Astrocyte (in vitro differentiated cells and primary cell): ENCODE results near the gene ANGPTL7. TPM values are rescaled to one million over a fixed set of nuclear protein-coding genes. Genes with fewer than 3 reads are reported as not detected.

ENCODE experiments used
- DNase-seq: peaks from one replicate; pipeline ENCODE4 v3.0.0-alpha.2; 2010; ENCODE audit warnings: low read depth
- FAIRE-seq: peaks from 2 replicates; lab custom pipeline; 2011; peaks lifted over from hg19 to GRCh38; lab: Jason Lieb, UNC
- H2AFZ ChIP-seq: 2 replicates; pipeline ENCODE4 v1.6.0; 2012; ENCODE audit warnings: low read depth, low read length, inconsistent platforms
- H3K27ac ChIP-seq: 2 replicates; pipeline ENCODE4 v1.5.1; 2011; ENCODE audit warnings: low read depth, low read length, inconsistent platforms
- H3K27me3 ChIP-seq: 2 replicates; pipeline ENCODE4 v1.6.0; 2011; ENCODE audit warnings: low read length, inconsistent platforms; ENCODE audit not compliant: insufficient read depth
- H3K36me3 ChIP-seq: 2 replicates; pipeline ENCODE4 v1.5.1; 2011; ENCODE audit warnings: low read length, inconsistent platforms; ENCODE audit not compliant: insufficient read depth
- H3K4me1 ChIP-seq: 2 replicates; pipeline ENCODE4 v1.5.1; 2011; ENCODE audit warnings: low read length, inconsistent platforms; ENCODE audit not compliant: insufficient read depth
- H3K4me2 ChIP-seq: 2 replicates; pipeline ENCODE4 v1.6.0; 2012; ENCODE audit warnings: low read length, inconsistent platforms
- H3K4me3 ChIP-seq: 2 replicates; pipeline ENCODE4 v1.5.1; 2011; ENCODE audit warnings: low read depth, mild to moderate bottlenecking, low read length, inconsistent platforms; ENCODE audit not compliant: insufficient read depth
- H3K79me2 ChIP-seq: 2 replicates; pipeline ENCODE4 v1.6.0; 2012; ENCODE audit warnings: mild to moderate bottlenecking, low read length, inconsistent platforms; ENCODE audit not compliant: insufficient read depth
- H3K9ac ChIP-seq: 2 replicates; pipeline ENCODE4 v1.6.0; 2012; ENCODE audit warnings: mild to moderate bottlenecking, low read length, inconsistent platforms
- H3K9me3 ChIP-seq: 2 replicates; pipeline ENCODE4 v1.5.1; 2012; ENCODE audit warnings: low read depth, mild to moderate bottlenecking, low read length, inconsistent platforms; ENCODE audit not compliant: insufficient read depth
- H4K20me1 ChIP-seq: 2 replicates; pipeline ENCODE4 v1.6.0; 2012; ENCODE audit warnings: low read length, inconsistent platforms; ENCODE audit not compliant: insufficient read depth
- H3K27ac Mint-ChIP-seq: one replicate; pipeline ENCODE4 v1.8.0; 2021; ENCODE audit warnings: mild to moderate bottlenecking, mixed read lengths; ENCODE audit not compliant: unreplicated experiment
- H3K27me3 Mint-ChIP-seq: one replicate; pipeline ENCODE4 v1.8.0; 2021; ENCODE audit warnings: low read depth, mixed read lengths; ENCODE audit not compliant: unreplicated experiment
- H3K36me3 Mint-ChIP-seq: one replicate; pipeline ENCODE4 v1.8.0; 2021; ENCODE audit warnings: low read depth, mixed read lengths; ENCODE audit not compliant: unreplicated experiment
- H3K4me1 Mint-ChIP-seq: one replicate; pipeline ENCODE4 v1.8.0; 2021; ENCODE audit warnings: low read depth, mixed read lengths; ENCODE audit not compliant: unreplicated experiment
- H3K4me3 Mint-ChIP-seq: one replicate; pipeline ENCODE4 v1.8.0; 2021; ENCODE audit warnings: mild to moderate bottlenecking, moderate library complexity, mixed read lengths; ENCODE audit not compliant: unreplicated experiment
- H3K9me3 Mint-ChIP-seq: one replicate; pipeline ENCODE4 v1.8.0; 2021; ENCODE audit warnings: mild to moderate bottlenecking, mixed read lengths; ENCODE audit not compliant: unreplicated experiment
- CTCF ChIP-seq: IDR thresholded peaks from 2 replicates; pipeline ENCODE4 v1.5.1; 2011; ENCODE audit warnings: low read depth, mild to moderate bottlenecking, inconsistent platforms, low read length, moderate library complexity; ENCODE audit not compliant: insufficient read depth
- EZH2 ChIP-seq: IDR thresholded peaks from 2 replicates; pipeline ENCODE4 v1.6.1; 2012; ENCODE audit warnings: mild to moderate bottlenecking, low read length, inconsistent platforms; ENCODE audit not compliant: insufficient read depth
- total RNA-seq: library from RNA; stranded (reverse); gene quantifications from 2 replicates; pipeline ENCODE4 v1.2.1, GENCODE V29; 2021

ANGPTL7 gene
- total RNA-seq, 1 donor from 2014 or later, result 0.86 TPM

GRCh38 chr1:11237356-11237755 is 48.2 kb downstream of the ANGPTL7 start:
- TF ChIP-seq EZH2 (no peak), CTCF (no peak)
- Histone ChIP-seq H3K4me3 (no peak overlapping the region), H3K9ac (no peak overlapping the region), H2AFZ (no peak overlapping the region), H3K4me1 (peaks cover 6% of the 10 kb centered on the region), H3K4me2 (no peak overlapping the region), H3K27me3 (no peaks in the 10 kb centered on the region), H3K36me3 (peaks cover 64% of the 10 kb centered on the region), H3K9me3 (no peaks in the 10 kb centered on the region), H3K79me2 (no peaks in the 10 kb centered on the region), H3K27ac (no peak overlapping the region), H4K20me1 (peaks cover 7% of the 10 kb centered on the region)
- H3K36me3 Mint-ChIP-seq, result peaks cover 11% of the 10 kb centered on the region
- no peak overlapping the region for H3K27ac Mint-ChIP-seq
- FAIRE-seq (no peak), DNase-seq (no peak)
- H3K4me3 Mint-ChIP-seq, result no peak overlapping the region
- no peaks in the 10 kb centered on the region for H3K4me1 Mint-ChIP-seq
- H3K9me3 Mint-ChIP-seq, result no peaks in the 10 kb centered on the region
- no peaks in the 10 kb centered on the region for H3K27me3 Mint-ChIP-seq

- TF ChIP-seq CTCF (no peak), EZH2 (no peak)
- H3K4me1 ChIP-seq, result peaks cover 6% of the 10 kb centered on the region
- H3K79me2 ChIP-seq, result no peaks in the 10 kb centered on the region
- no peak overlapping the region for H3K9ac ChIP-seq
- no peak for FAIRE-seq
- peaks cover 66% of the 10 kb centered on the region for H3K36me3 ChIP-seq
- DNase-seq, result no peak
- peaks cover 7% of the 10 kb centered on the region for H4K20me1 ChIP-seq
- no peaks in the 10 kb centered on the region for H3K9me3 ChIP-seq
- no peak overlapping the region for H3K27ac ChIP-seq
- H3K4me2 ChIP-seq, result no peak overlapping the region
- Mint-ChIP-seq H3K4me3 (no peak overlapping the region), H3K27ac (no peak overlapping the region), H3K27me3 (no peaks in the 10 kb centered on the region), H3K36me3 (peaks cover 6% of the 10 kb centered on the region), H3K4me1 (no peaks in the 10 kb centered on the region), H3K9me3 (no peaks in the 10 kb centered on the region)
- H3K4me3 ChIP-seq, result no peak overlapping the region
- no peaks in the 10 kb centered on the region for H3K27me3 ChIP-seq
- H2AFZ ChIP-seq, result no peak overlapping the region
Measured at GRCh38 chr1:11238311-11238710, 49.2 kb downstream of the ANGPTL7 start.

- H3K9ac ChIP-seq, result no peak overlapping the region
- H3K9me3 ChIP-seq, result no peaks in the 10 kb centered on the region
- no peak overlapping the region for H3K4me2 ChIP-seq
- H3K36me3 ChIP-seq, result peaks cover 46% of the 10 kb centered on the region
- H3K4me3 ChIP-seq, result no peak overlapping the region
- H3K27me3 Mint-ChIP-seq, result no peaks in the 10 kb centered on the region
- FAIRE-seq (no peak), DNase-seq (no peak)
- H3K27me3 ChIP-seq, result no peaks in the 10 kb centered on the region
- no peak for TF ChIP-seq EZH2
- no peak for TF ChIP-seq CTCF
- no peaks in the 10 kb centered on the region for H3K4me1 ChIP-seq
- H3K79me2 ChIP-seq, result no peaks in the 10 kb centered on the region
- H3K9me3 Mint-ChIP-seq, result no peaks in the 10 kb centered on the region
- H3K36me3 Mint-ChIP-seq, result peaks cover 4% of the 10 kb centered on the region
- H4K20me1 ChIP-seq, result peaks cover 12% of the 10 kb centered on the region
- no peak overlapping the region for H3K27ac ChIP-seq
- H3K4me3 Mint-ChIP-seq, result no peak overlapping the region
- no peak overlapping the region for H3K27ac Mint-ChIP-seq
- H3K4me1 Mint-ChIP-seq, result no peaks in the 10 kb centered on the region
- H2AFZ ChIP-seq, result no peak overlapping the region
Measured at GRCh38 chr1:11245248-11245647, 56.1 kb downstream of the ANGPTL7 start.

Other genes with a start within 250 kb of the ANGPTL7 start
- gene TARDBP, start 176.7 kb upstream of the ANGPTL7 start, total RNA-seq, result 140 and 148 TPM in 2 replicates
- gene MASP2, start 142.1 kb upstream of the ANGPTL7 start, total RNA-seq, result 0.73 and 0.77 TPM in 2 replicates
- gene SRM, start 129.3 kb upstream of the ANGPTL7 start, total RNA-seq, result 220 and 225 TPM in 2 replicates
- 53.4 and 56.8 TPM in 2 replicates for gene EXOSC10, start 89.5 kb upstream of the ANGPTL7 start, total RNA-seq
- gene MTOR, start 73.2 kb downstream of the ANGPTL7 start, total RNA-seq, result 43.6 and 45.5 TPM in 2 replicates
- gene UBIAD1, start 83.8 kb downstream of the ANGPTL7 start, total RNA-seq, result 15.4 and 15.5 TPM in 2 replicates